ENCODE results near the gene DDX10.

DNA sequence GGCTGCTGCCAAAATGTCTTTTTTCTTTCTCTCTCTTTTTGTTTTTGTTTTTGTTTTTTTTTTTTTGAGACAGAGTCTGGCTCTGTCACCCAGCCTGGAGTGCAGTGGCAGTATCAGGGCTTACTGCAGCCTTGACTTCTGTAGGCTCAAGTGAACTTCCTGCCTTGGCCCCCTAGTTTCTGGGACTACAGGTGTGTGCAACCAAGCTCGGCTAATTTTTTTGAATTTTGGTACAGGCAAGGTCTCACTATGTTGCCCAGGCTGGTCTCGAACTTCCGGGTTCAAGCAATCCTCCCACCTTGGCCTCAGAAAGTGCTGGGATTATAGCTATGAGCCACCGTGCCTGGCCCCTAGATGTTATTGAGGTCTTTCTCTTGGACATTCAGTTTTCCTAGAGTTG, 2.2 kb upstream of the DDX10 start:
- TF ChIP-seq CTCF (IDR thresholded peaks at IDR 0.05) (no peak), EP300 (IDR thresholded peaks at IDR 0.05) (no peak), POLR2A (IDR thresholded peaks at IDR 0.05) (no peak), POLR2AphosphoS5 (IDR thresholded peaks at IDR 0.05) (no peak)
